Amniotic epithelial cell (primary cell): Measurements from ENCODE around the gene ATP2B2.

ENCODE experiments used
- DNase-seq: peaks from one replicate; pipeline ENCODE4 v3.0.0-alpha.2; 2010; ENCODE audit warnings: low read depth

ATP2B2 gene

GRCh38 chr3:10469441-10470119 is 35.8 kb downstream of the ATP2B2 start:
- DNase-seq, result no peak

GRCh38 chr3:10468613-10469354 is 36.6 kb downstream of the ATP2B2 start:
- no peak for DNase-seq

GRCh38 chr3:10467904-10468612 is 37.3 kb downstream of the ATP2B2 start:
- DNase-seq, result no peak

GRCh38 chr3:10467204-10467603 is 38.2 kb downstream of the ATP2B2 start:
- no peak for DNase-seq

- DNase-seq, result no peak
These were observed 39.2 kb downstream of the ATP2B2 start for GRCh38 chr3:10466186-10466585.

- no peak for DNase-seq
These were observed 40.2 kb downstream of the ATP2B2 start for GRCh38 chr3:10465161-10465560.

GRCh38 chr3:10463533-10464434 is 41.6 kb downstream of the ATP2B2 start:
- DNase-seq, result no peak

- DNase-seq, result no peak
These were observed 42.5 kb downstream of the ATP2B2 start for GRCh38 chr3:10462641-10463532.

GRCh38 chr3:10460951-10461545 is 44.3 kb downstream of the ATP2B2 start:
- DNase-seq, result no peak

- DNase-seq, result peak; percentile 86
These were observed 45.2 kb downstream of the ATP2B2 start for GRCh38 chr3:10459954-10460754.

- no peak for DNase-seq
These were observed 47.8 kb downstream of the ATP2B2 start for GRCh38 chr3:10457560-10457959.

GRCh38 chr3:10456981-10457380 is 48.4 kb downstream of the ATP2B2 start:
- no peak for DNase-seq

- no peak for DNase-seq
These were observed 49.9 kb downstream of the ATP2B2 start for GRCh38 chr3:10455545-10455914.

GRCh38 chr3:10454907-10455544 is 50.4 kb downstream of the ATP2B2 start:
- DNase-seq, result no peak

- DNase-seq, result no peak
These were observed 51.8 kb downstream of the ATP2B2 start for GRCh38 chr3:10453431-10454163.

GRCh38 chr3:10450494-10451440 is 54.6 kb downstream of the ATP2B2 start:
- no peak for DNase-seq

GRCh38 chr3:10449436-10449835 is 56.0 kb downstream of the ATP2B2 start:
- no peak for DNase-seq
